Measurements from ENCODE around the gene ATP1B2.

Gene ATP1B2

DNA sequence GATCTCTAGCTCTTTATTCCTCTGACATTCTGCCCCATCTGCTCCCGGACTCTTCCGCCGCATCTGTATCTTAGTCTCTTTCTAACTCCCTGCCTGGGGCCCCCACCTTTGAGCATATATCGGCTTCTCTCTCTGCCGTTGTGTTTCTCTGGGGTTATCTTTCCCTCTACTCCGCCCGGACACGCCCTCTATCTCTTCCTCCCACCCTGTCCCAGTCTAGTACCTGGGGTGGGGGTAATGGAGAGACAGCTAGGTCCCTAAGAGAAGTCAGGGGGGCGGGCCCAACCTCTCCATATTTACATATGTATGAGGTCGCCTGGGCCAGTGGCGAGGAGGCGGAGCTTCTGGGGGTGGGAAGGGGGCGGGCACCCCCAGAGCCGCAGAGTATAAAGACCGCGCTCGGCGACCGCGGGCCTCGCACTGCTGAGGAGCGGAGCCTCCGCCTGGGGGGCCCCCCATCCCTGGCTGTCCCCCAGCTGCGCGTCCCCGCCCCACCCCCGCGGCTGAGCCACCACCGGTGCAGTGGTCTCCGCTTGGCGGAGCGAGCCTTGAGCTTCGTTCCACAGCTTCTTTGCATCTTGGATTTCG, at the start of gene ATP1B2:
TSS of gene ATP1B2 (plus strand) at position 418 of the 588 bp plus-strand sequence. CDS start 593 bp downstream, outside the sequence.
- no peak for DNase-seq (ENCODE audit: extremely low read depth, low read depth)
- no peak for TF ChIP-seq CTCF (IDR thresholded peaks at IDR 0.05; ENCODE audit: low read depth, low read length)

- TF ChIP-seq CTCF (IDR thresholded peaks at IDR 0.05; ENCODE audit: low read depth, low read length), result no peak
- no peak for DNase-seq (ENCODE audit: extremely low read depth, low read depth)
Measured at GRCh38 chr17:7606280-7606679, 44.4 kb upstream of the ATP1B2 start.

DNA sequence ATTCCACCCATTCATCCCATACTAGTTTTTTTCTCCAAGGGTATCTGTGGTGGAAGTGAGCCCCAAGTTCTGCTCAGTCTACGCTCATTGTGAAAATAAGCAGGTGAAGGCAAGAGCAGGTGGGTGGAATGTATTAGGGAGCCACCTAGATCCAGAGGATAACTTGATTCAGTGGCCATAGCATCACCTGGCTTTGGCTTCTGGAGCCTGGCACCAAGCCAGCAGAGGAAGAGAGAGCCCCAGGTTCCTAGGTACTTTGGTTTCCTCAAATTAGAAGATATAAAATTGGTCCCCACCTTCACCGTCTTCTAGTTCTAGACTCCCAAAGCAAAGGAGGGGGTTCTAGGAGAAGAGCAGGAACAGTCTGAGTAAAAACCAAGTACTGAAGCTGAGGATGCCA, 40.1 kb upstream of the ATP1B2 start:
- TF ChIP-seq CTCF (IDR thresholded peaks at IDR 0.05; ENCODE audit: low read depth, low read length), result no peak
- DNase-seq (ENCODE audit: extremely low read depth, low read depth), result no peak

DNA sequence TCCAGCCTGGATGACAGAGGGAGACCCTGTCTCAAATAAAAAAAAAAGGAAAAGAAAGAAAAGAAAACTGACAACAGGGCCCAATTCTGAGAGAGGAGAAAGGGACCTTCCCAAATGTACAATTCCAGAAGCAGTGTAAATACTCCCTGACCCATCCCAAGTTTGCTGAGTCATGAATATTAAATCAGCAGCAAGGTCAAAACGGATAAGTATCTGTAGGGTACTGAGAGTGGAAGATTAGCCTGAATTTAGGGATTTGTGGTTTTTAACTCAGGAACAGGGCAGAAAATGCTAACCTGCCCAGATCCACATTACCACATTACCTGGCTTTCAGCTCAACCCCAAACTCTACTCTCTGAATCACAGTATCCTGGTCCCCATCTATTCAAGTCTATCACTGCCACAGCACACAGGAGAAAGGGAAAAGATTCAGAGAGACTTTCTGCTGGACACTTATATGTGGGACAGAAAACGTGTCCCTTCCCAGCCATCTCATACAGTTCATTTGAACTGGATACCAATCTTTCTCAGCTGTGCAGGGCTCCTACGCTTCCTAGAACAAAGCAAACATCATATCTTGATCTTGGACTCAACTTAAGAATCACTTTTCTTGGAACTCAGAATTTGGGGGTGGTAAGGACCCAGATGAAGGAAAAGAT, 39.0 kb upstream of the ATP1B2 start:
- TF ChIP-seq CTCF (IDR thresholded peaks at IDR 0.05; ENCODE audit: low read depth, low read length), result no peak
- DNase-seq (ENCODE audit: extremely low read depth, low read depth), result no peak

- TF ChIP-seq CTCF (IDR thresholded peaks at IDR 0.05; ENCODE audit: low read depth, low read length), result no peak
- DNase-seq (ENCODE audit: extremely low read depth, low read depth), result no peak
Measured at GRCh38 chr17:7612294-7612640, 38.5 kb upstream of the ATP1B2 start.

DNA sequence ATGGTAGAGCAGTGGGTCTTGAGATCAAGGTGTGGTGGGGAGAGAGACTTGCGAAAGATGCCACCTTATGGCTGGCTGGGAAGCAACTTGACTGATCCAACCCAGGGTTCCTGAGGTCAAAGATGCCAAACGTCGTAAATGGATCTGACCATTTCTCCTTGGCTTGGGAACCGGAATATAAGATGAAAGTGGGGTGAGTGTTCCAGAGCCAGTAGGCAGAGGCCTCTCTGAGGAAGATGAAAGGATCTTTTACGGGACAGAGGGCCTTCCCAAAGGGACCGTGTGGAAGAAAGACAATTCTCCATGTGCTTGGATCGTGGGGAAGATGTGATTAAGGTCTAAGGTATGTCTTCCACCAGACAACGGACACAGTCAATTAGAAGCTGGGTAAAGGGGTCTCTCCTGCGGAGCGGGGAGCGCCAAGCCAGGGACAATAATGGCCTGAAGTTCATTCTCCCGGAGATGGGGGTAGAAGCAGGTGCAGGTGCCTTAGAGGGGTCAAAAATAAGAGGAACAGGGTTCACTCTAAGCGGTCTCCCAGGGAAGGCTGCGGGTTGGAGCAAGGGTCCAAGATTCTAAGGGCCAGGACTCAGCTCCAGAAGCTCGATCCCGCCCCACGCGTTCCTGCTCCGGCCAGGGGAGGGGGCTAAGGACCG, 36.8 kb upstream of the ATP1B2 start:
- DNase-seq (ENCODE audit: extremely low read depth, low read depth), result no peak
- no peak for TF ChIP-seq CTCF (IDR thresholded peaks at IDR 0.05; ENCODE audit: low read depth, low read length)

Measured in AG09319 (cell line).